Measurements from ENCODE around the gene OLR1.
"Not testable (repeated sequence)": the region's sequence is repeated elsewhere in the genome, so short reads cannot be mapped to it uniquely, and the experiment has no call there.

The OLR1 gene

GRCh38 chr12:10171973-10172728, at the start of gene OLR1:
Gene OLR1 (minus strand): TSS chr12:10172132. CDS start chr12:10172077, 55 bp downstream.
- no peak for DNase-seq

GRCh38 chr12:10220398-10221077, 48.6 kb upstream of the OLR1 start:
- DNase-seq: no peak

GRCh38 chr12:10218021-10218420, 46.1 kb upstream of the OLR1 start:
- DNase-seq: no peak

GRCh38 chr12:10215946-10216345, 44.0 kb upstream of the OLR1 start:
- DNase-seq: peak; percentile 55

- peak; percentile 34 for DNase-seq
Observed at GRCh38 chr12:10215436-10215835, 43.5 kb upstream of the OLR1 start.

- DNase-seq: no peak
Observed at GRCh38 chr12:10214895-10215267, 42.9 kb upstream of the OLR1 start.

GRCh38 chr12:10214136-10214894, 42.4 kb upstream of the OLR1 start:
- DNase-seq: no peak

- DNase-seq: peak; percentile 88
Observed at GRCh38 chr12:10213168-10214135, 41.5 kb upstream of the OLR1 start.

GRCh38 chr12:10212739-10213131, 40.8 kb upstream of the OLR1 start, which contains the start of gene GABARAPL1:
Gene GABARAPL1 (plus strand): TSS chr12:10212877. CDS start chr12:10213130, 253 bp downstream.
- DNase-seq: peak; percentile 88

- DNase-seq: peak; percentile 90
Observed at GRCh38 chr12:10211940-10212738, 40.2 kb upstream of the OLR1 start.

GRCh38 chr12:10211101-10211939, 39.4 kb upstream of the OLR1 start:
- no peak for DNase-seq

- DNase-seq: no peak
Observed at GRCh38 chr12:10210225-10210624, 38.3 kb upstream of the OLR1 start.

GRCh38 chr12:10207136-10207535, 35.2 kb upstream of the OLR1 start:
- no peak for DNase-seq

- DNase-seq: no peak
Observed at GRCh38 chr12:10205220-10205807, 33.4 kb upstream of the OLR1 start.

GRCh38 chr12:10204495-10204894, 32.6 kb upstream of the OLR1 start:
- DNase-seq: not testable (repeated sequence)

GRCh38 chr12:10197879-10198278, 25.9 kb upstream of the OLR1 start:
- DNase-seq: no peak

GRCh38 chr12:10196210-10196609, 24.3 kb upstream of the OLR1 start:
- no peak for DNase-seq

- DNase-seq: no peak
Observed at GRCh38 chr12:10194160-10194670, 22.3 kb upstream of the OLR1 start.

- DNase-seq: no peak
Observed at GRCh38 chr12:10191865-10192264, 19.9 kb upstream of the OLR1 start.

Data from CD4-positive, alpha-beta T cell treated with Interleukin-17A for 1 hour (primary cell).